HL-60 (cell line): ENCODE data around the gene NKAIN2.

Experiments used
- DNase-seq, 2 experiments: peaks; one replicate each; pipeline ENCODE4 v3.0.0-alpha.2; 2010 to 2020; ENCODE audit warnings: low read depth in 1 of 2, low spot score in 1 of 2
- H3K27ac ChIP-seq: fragments of 250-450 bp; sonication (Bioruptor Pico); replicated peaks from 2 replicates; pipeline ENCODE4 v1.5.1; 2020; ENCODE audit warnings: mild to moderate bottlenecking, moderate library complexity
- H3K27me3 ChIP-seq: fragments of 250-450 bp; sonication (Bioruptor Pico); 2 replicates; pipeline ENCODE4 v1.5.1; 2021; ENCODE audit warnings: mild to moderate bottlenecking, moderate library complexity; ENCODE audit not compliant: insufficient read depth, poor library complexity, severe bottlenecking
- H3K4me3 ChIP-seq: replicated peaks from 2 replicates; pipeline ENCODE4 v1.5.1; 2011; ENCODE audit warnings: mild to moderate bottlenecking, control low read depth, low read length; ENCODE audit not compliant: insufficient read depth
- CTCF ChIP-seq: IDR thresholded peaks from one replicate; pipeline ENCODE4 v1.5.1; 2011; ENCODE audit warnings: low read length, control low read depth, inconsistent platforms; ENCODE audit not compliant: insufficient read depth
- GABPA ChIP-seq: IDR thresholded peaks from 2 replicates; pipeline ENCODE4 v1.6.1; 2012; ENCODE audit warnings: low read depth
- POLR2AphosphoS5 ChIP-seq: IDR thresholded peaks from 2 replicates; pipeline ENCODE4 v1.6.1; 2012; ENCODE audit warnings: low read depth
- REST ChIP-seq: IDR thresholded peaks from 2 replicates; pipeline ENCODE4 v1.6.1; 2012; ENCODE audit warnings: low read depth; ENCODE audit not compliant: insufficient replicate concordance
- SPI1 ChIP-seq: IDR thresholded peaks from 2 replicates; pipeline ENCODE4 v1.6.1; 2012; ENCODE audit warnings: low read depth, mild to moderate bottlenecking, borderline replicate concordance

The NKAIN2 gene

GRCh38 chr6:124269733-124270132, 466.1 kb downstream of the NKAIN2 start:
- DNase-seq, result no peak
- no peak overlapping the region for H3K4me3 ChIP-seq
- no peaks in the 10 kb centered on the region for H3K27me3 ChIP-seq
- TF ChIP-seq GABPA, result no peak
- TF ChIP-seq REST, result no peak
- no peak for TF ChIP-seq SPI1
- no peak for TF ChIP-seq POLR2AphosphoS5
- no peak for TF ChIP-seq CTCF
- no peak overlapping the region for H3K27ac ChIP-seq

GRCh38 chr6:124273701-124274100, 470.0 kb downstream of the NKAIN2 start:
- TF ChIP-seq CTCF (no peak), SPI1 (no peak), GABPA (no peak), REST (no peak), POLR2AphosphoS5 (no peak)
- no peak overlapping the region for H3K27ac ChIP-seq
- H3K4me3 ChIP-seq, result no peak overlapping the region
- no peaks in the 10 kb centered on the region for H3K27me3 ChIP-seq
- DNase-seq, result no peak

- no peak for TF ChIP-seq REST
- no peak for TF ChIP-seq SPI1
- no peak for TF ChIP-seq CTCF
- H3K27me3 ChIP-seq, result no peaks in the 10 kb centered on the region
- DNase-seq, result no peak
- H3K4me3 ChIP-seq, result no peak overlapping the region
- H3K27ac ChIP-seq, result no peak overlapping the region
These were observed 478.9 kb downstream of the NKAIN2 start for GRCh38 chr6:124282541-124282940.
